Measurements from ENCODE around the gene CIAO1. TPM values are rescaled to one million over a fixed set of nuclear protein-coding genes. Genes with fewer than 3 reads are reported as not detected.
A peak's percentile ranks its signal among the peaks of the same experiment; 100 is the strongest.
"Not testable (repeated sequence)": the region's sequence is repeated elsewhere in the genome, so short reads cannot be mapped to it uniquely, and the experiment has no call there.

Gene CIAO1
- total RNA-seq (10 to 100 TPM; 55.4 to 55.6 TPM), total RNA-seq (81.2 to 176 (median 134) reads per million in 172 experiments)
- polyA plus RNA-seq (2013, experiment 1 of 2): 67.7 TPM
- polyA plus RNA-seq (2013, experiment 2 of 2): 65.2 TPM

DNA sequence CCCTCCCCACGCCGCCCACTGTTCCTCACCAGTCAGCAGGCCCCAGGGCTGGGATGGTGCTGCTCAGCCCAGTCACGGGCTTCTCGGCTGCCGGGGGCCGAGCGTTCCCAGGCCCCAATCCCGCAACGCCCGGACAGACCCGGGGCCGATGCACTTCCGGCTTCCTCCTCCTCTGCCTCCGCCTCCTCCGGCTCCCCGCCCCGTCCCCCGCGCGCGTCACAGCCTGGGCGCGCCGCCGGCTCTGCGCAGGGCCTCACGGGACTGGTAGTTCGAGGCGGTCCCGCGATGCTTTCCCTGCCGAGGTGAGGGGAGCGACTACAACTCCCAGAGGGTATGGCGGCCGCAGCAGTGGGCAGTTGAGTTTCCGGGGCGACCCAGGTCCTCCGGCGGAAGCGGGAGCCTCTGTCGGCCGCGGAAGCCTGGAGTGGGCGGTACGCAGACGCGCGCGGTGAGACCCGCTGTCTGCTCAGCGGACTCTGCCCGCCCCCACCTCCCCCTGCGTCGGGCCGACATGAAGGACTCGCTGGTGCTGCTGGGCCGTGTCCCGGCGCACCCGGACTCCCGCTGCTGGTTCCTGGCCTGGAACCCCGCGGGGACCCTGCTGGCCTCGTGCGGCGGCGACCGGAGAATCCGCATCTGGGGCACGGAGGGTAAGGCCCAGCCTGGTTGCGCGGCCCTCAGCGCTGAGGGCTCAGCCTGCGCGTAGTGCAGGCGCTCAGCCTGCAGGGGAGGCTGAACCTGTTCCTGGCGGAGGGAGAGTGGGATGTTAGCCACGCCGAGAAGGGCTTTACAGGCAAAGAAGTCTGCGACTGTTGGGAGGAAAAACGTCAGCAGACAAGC lies at the start of gene CIAO1, which contains the start of gene TMEM127:
Gene CIAO1 (plus strand): TSS at position 386 of the 840 bp plus-strand sequence. CDS start 126 bp downstream, at position 512.
Gene TMEM127 (minus strand): TSS at position 158 of the 840 bp plus-strand sequence. CDS start 616 bp downstream, outside the sequence.
- CTCF ChIA-PET: interaction anchor here (1.0 to 1.4 kb wide), 3 partner anchors 39 to 124 kb away, joined by 3 to 9 read pairs (median 4); partner anchors contain the start of genes NCAPH and SNRNP200
- Mint-ChIP-seq H3K27ac (peak within 1 kb of the TSS; percentile 82), H3K27me3 (no peaks in the 10 kb centered on the region), H3K9me3 (no peaks in the 10 kb centered on the region), H3K36me3 (ENCODE audit: low read depth) (peaks cover 82% of the 10 kb centered on the region), H3K4me1 (ENCODE audit: low read depth) (peaks cover 43% of the 10 kb centered on the region), H3K4me3 (peak within 1 kb of the TSS; percentile 92)
- peaks cover 47% of the 10 kb centered on the region for H3K36me3 ChIP-seq (ENCODE audit: insufficient read depth, low read length)
- peak within 1 kb of the TSS; percentile 85 to 87 for H3K27ac ChIP-seq (ENCODE audit: low read depth in 1 of 2, low read length in 2 of 2)
- H3K4me1 ChIP-seq (ENCODE audit: insufficient read depth, low read length): peaks cover 51% of the 10 kb centered on the region
- ATAC-seq (ENCODE audit: poor library complexity) (peak; percentile 92), DNase-seq (peak; percentile 95 to 99 (median 97))
- TF ChIP-seq, protein P1, sequence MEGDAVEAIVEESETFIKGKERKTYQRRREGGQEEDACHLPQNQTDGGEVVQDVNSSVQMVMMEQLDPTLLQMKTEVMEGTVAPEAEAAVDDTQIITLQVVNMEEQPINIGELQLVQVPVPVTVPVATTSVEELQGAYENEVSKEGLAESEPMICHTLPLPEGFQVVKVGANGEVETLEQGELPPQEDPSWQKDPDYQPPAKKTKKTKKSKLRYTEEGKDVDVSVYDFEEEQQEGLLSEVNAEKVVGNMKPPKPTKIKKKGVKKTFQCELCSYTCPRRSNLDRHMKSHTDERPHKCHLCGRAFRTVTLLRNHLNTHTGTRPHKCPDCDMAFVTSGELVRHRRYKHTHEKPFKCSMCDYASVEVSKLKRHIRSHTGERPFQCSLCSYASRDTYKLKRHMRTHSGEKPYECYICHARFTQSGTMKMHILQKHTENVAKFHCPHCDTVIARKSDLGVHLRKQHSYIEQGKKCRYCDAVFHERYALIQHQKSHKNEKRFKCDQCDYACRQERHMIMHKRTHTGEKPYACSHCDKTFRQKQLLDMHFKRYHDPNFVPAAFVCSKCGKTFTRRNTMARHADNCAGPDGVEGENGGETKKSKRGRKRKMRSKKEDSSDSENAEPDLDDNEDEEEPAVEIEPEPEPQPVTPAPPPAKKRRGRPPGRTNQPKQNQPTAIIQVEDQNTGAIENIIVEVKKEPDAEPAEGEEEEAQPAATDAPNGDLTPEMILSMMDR (IDR thresholded peaks at IDR 0.05): no peak
- H3K27me3 ChIP-seq (ENCODE audit: control insufficient read depth in 1 of 2, insufficient read depth in 2 of 2, low read length in 2 of 2): no peaks in the 10 kb centered on the region
- POLR2A ChIA-PET: interaction anchor here (1.0 to 2.0 kb wide), 3 partner anchors 54 to 272 kb away, joined by 3 to 13 read pairs (median 5); partner anchors contain the start of gene STARD7
- intact Hi-C loops (cut with DNase I, micrococcal nuclease): loop anchor here (1.0 to 10.0 kb wide), 7 partner anchors 39 to 471 kb away; partner anchors contain the start of genes SNRNP200 (in 2 of the 2), STARD7 (in 2 of the 2), ANKRD36C (in 1 of the 2) and DUSP2 (in 1 of the 2)
- no peaks in the 10 kb centered on the region for H3K9me3 ChIP-seq (ENCODE audit: control insufficient read depth in 1 of 2, insufficient read depth in 1 of 2, low read length in 2 of 2)
- peak within 1 kb of the TSS; percentile 86 for H3K4me3 ChIP-seq (ENCODE audit: low read length)

- ChIA-PET CTCF (no interaction called here), POLR2A (no interaction called here)
- Mint-ChIP-seq H3K27me3 (no peaks in the 10 kb centered on the region), H3K4me1 (ENCODE audit: low read depth) (no peaks in the 10 kb centered on the region), H3K36me3 (ENCODE audit: low read depth) (no peaks in the 10 kb centered on the region), H3K27ac (no peak overlapping the region), H3K4me3 (no peak overlapping the region), H3K9me3 (no peaks in the 10 kb centered on the region)
- Histone ChIP-seq H3K27ac (ENCODE audit: low read depth in 1 of 2, low read length in 2 of 2) (no peak overlapping the region), H3K36me3 (ENCODE audit: insufficient read depth, low read length) (no peaks in the 10 kb centered on the region), H3K27me3 (ENCODE audit: control insufficient read depth in 1 of 2, insufficient read depth in 2 of 2, low read length in 2 of 2) (no peaks in the 10 kb centered on the region), H3K9me3 (ENCODE audit: control insufficient read depth in 1 of 2, insufficient read depth in 1 of 2, low read length in 2 of 2) (no peaks in the 10 kb centered on the region), H3K4me1 (ENCODE audit: insufficient read depth, low read length) (no peaks in the 10 kb centered on the region), H3K4me3 (ENCODE audit: low read length) (no peak overlapping the region)
- no peak for DNase-seq
- intact Hi-C loops (cut with DNase I, micrococcal nuclease): no loop called here
- no peak for ATAC-seq (ENCODE audit: poor library complexity)
- TF ChIP-seq, protein P1 (IDR thresholded peaks at IDR 0.05): no peak
These were observed 47.4 kb upstream of the CIAO1 start for GRCh38 chr2:96218508-96219131.

- not testable (repeated sequence) for DNase-seq
These were observed 46.1 kb upstream of the CIAO1 start for GRCh38 chr2:96219959-96220358.

GRCh38 chr2:96221106-96221505 lies 44.9 kb upstream of the CIAO1 start:
- H3K4me3 Mint-ChIP-seq; POLR2A ChIA-PET; CTCF ChIA-PET; H3K27ac Mint-ChIP-seq; H3K9me3 Mint-ChIP-seq; H3K27me3 ChIP-seq (ENCODE audit: control insufficient read depth in 1 of 2, insufficient read depth in 2 of 2, low read length in 2 of 2); H3K36me3 Mint-ChIP-seq (ENCODE audit: low read depth); intact Hi-C loops (cut with DNase I, micrococcal nuclease); H3K36me3 ChIP-seq (ENCODE audit: insufficient read depth, low read length); DNase-seq; H3K4me1 Mint-ChIP-seq (ENCODE audit: low read depth); H3K27ac ChIP-seq (ENCODE audit: low read depth in 1 of 2, low read length in 2 of 2); H3K4me3 ChIP-seq (ENCODE audit: low read length); ATAC-seq (ENCODE audit: poor library complexity); H3K4me1 ChIP-seq (ENCODE audit: insufficient read depth, low read length); H3K27me3 Mint-ChIP-seq; H3K9me3 ChIP-seq (ENCODE audit: control insufficient read depth in 1 of 2, insufficient read depth in 1 of 2, low read length in 2 of 2): not testable (repeated sequence)

More at GRCh38 chr2:96219959-96220358, 46.1 kb upstream of the CIAO1 start:
- H3K9me3 ChIP-seq (ENCODE audit: control insufficient read depth in 1 of 2, insufficient read depth in 1 of 2, low read length in 2 of 2); H3K36me3 ChIP-seq (ENCODE audit: insufficient read depth, low read length); H3K36me3 Mint-ChIP-seq (ENCODE audit: low read depth); ATAC-seq (ENCODE audit: poor library complexity); H3K4me1 Mint-ChIP-seq (ENCODE audit: low read depth); H3K27ac Mint-ChIP-seq; intact Hi-C loops (cut with DNase I, micrococcal nuclease); H3K4me3 ChIP-seq (ENCODE audit: low read length); H3K27ac ChIP-seq (ENCODE audit: low read depth in 1 of 2, low read length in 2 of 2); H3K4me3 Mint-ChIP-seq; POLR2A ChIA-PET; H3K27me3 Mint-ChIP-seq; H3K27me3 ChIP-seq (ENCODE audit: control insufficient read depth in 1 of 2, insufficient read depth in 2 of 2, low read length in 2 of 2); CTCF ChIA-PET; H3K9me3 Mint-ChIP-seq; H3K4me1 ChIP-seq (ENCODE audit: insufficient read depth, low read length): not testable (repeated sequence)
